ENCODE measurements around the gene TMEM80. TPM values are rescaled to one million over a fixed set of nuclear protein-coding genes. Genes with fewer than 3 reads are reported as not detected.

TMEM80 gene
- total and polyA plus RNA-seq, 4 donors, result 5.1 to 12.4 (median 8.2) TPM

GRCh38 chr11:706439-706956, 10.9 kb downstream of the TMEM80 start (continued):
- no peak for TF ChIP-seq FOXA1 (IDR thresholded peaks at IDR 0.05)
- no peak for TF ChIP-seq TAF1 (conservative IDR thresholded peaks at IDR 0.05)
- no peak for TF ChIP-seq HNF4A (conservative IDR thresholded peaks at IDR 0.05)
- TF ChIP-seq FOXA2 (IDR thresholded peaks at IDR 0.05), result no peak
- TF ChIP-seq MAX (IDR thresholded peaks at IDR 0.05), result no peak
- no peak for TF ChIP-seq NR2F2 (IDR thresholded peaks at IDR 0.05)

GRCh38 chr11:706957-707816, 11.6 kb downstream of the TMEM80 start:
- peaks cover 0 to 2% (median 0%) of the 10 kb centered on the region in 4 donors for H3K36me3 ChIP-seq (ENCODE audit: control insufficient read depth in 4 of 4, insufficient read depth in 3 of 4, low read depth in 1 of 4, low read length in 3 of 4)
- no peaks in the 10 kb centered on the region for H3K9me3 ChIP-seq (ENCODE audit: control insufficient read depth in 4 of 4, low read length in 3 of 4)
- H3K9ac ChIP-seq (ENCODE audit: low read depth in 1 of 2, low read length in 2 of 2), result peak overlapping the region in 1 of 2 donors; percentile 63
- peak overlapping the region; percentile 34 to 89 (median 79) for H3K4me3 ChIP-seq (ENCODE audit: low read depth in 1 of 3, low read length in 3 of 3)
- peaks cover 26 to 74% (median 55%) of the 10 kb centered on the region in 4 donors for H3K4me1 ChIP-seq (ENCODE audit: control insufficient read depth in 4 of 4, insufficient read depth in 4 of 4, low read length in 3 of 4)
- WGBS, result 17% methylated on average over 30 of the region's 30 CpGs
- DNase-seq (ENCODE audit: low spot score), result peak; percentile 67
- peak; percentile 24 for TF ChIP-seq ZBTB33 (IDR thresholded peaks at IDR 0.05)
- TF ChIP-seq GABPA (IDR thresholded peaks at IDR 0.05 in 1 of 2, conservative IDR thresholded peaks at IDR 0.05 in 1 of 2), result no peak
- peak; percentile 32 for TF ChIP-seq REST (IDR thresholded peaks at IDR 0.05)
- peak in 1 of 2 donors; percentile 25 for TF ChIP-seq RAD21 (IDR thresholded peaks at IDR 0.05)
- TF ChIP-seq MAX (IDR thresholded peaks at IDR 0.05), result peak; percentile 73
- no peak for TF ChIP-seq FOXA1 (IDR thresholded peaks at IDR 0.05)
- TF ChIP-seq ATF3 (IDR thresholded peaks at IDR 0.05), result peak; percentile 54
- peak; percentile 48 to 74 for TF ChIP-seq EGR1 (IDR thresholded peaks at IDR 0.05; ENCODE audit: low read depth in 2 of 2)
- TF ChIP-seq JUND (IDR thresholded peaks at IDR 0.05), result peak; percentile 37 to 60
- TF ChIP-seq RXRA (IDR thresholded peaks at IDR 0.05), result peak; percentile 94 to 97
- TF ChIP-seq HNF4G (IDR thresholded peaks at IDR 0.05), result peak; percentile 99
- peak; percentile 58 for TF ChIP-seq YY1 (IDR thresholded peaks at IDR 0.05)
- TF ChIP-seq SP1 (IDR thresholded peaks at IDR 0.05), result peak; percentile 94
- no peak for TF ChIP-seq FOXA2 (IDR thresholded peaks at IDR 0.05)
- peak; percentile 98 to 99 for TF ChIP-seq HNF4A (conservative IDR thresholded peaks at IDR 0.05)
- peak; percentile 32 for TF ChIP-seq CTCF (IDR thresholded peaks at IDR 0.05; ENCODE audit: low read depth, low read length, missing input control)
- peak; percentile 84 for TF ChIP-seq NR2F2 (IDR thresholded peaks at IDR 0.05)
- TF ChIP-seq TAF1 (conservative IDR thresholded peaks at IDR 0.05), result no peak
- H3K27ac ChIP-seq (ENCODE audit: low read depth in 1 of 2, low read length in 2 of 2), result peak overlapping the region; percentile 84 to 96
- no peaks in the 10 kb centered on the region for H3K27me3 ChIP-seq (ENCODE audit: control insufficient read depth in 4 of 4, insufficient read depth in 4 of 4, low read length in 3 of 4)

Measured in liver (tissue), 9 donors.